Activated T-cell treated with anti-CD3 and anti-CD28 coated beads, Interleukin-2, amount 50 U/mL, for 24 hours (primary cell): ENCODE data around the gene CCND1.

Experiments
- DNase-seq: peaks from one replicate; pipeline ENCODE4 v3.0.0-alpha.2; 2020
- H3K27ac Mint-ChIP-seq: 2 replicates; pipeline ENCODE4 v1.8.0; 2020; ENCODE audit warnings: mild to moderate bottlenecking, mixed read lengths
- H3K27me3 Mint-ChIP-seq: 2 replicates; pipeline ENCODE4 v1.8.0; 2020; ENCODE audit warnings: mixed read lengths
- H3K36me3 Mint-ChIP-seq: 2 replicates; pipeline ENCODE4 v1.8.0; 2020; ENCODE audit warnings: low read depth, mixed read lengths
- H3K4me1 Mint-ChIP-seq: 2 replicates; pipeline ENCODE4 v1.8.0; 2020; ENCODE audit warnings: low read depth, mixed read lengths
- H3K4me3 Mint-ChIP-seq: 2 replicates; pipeline ENCODE4 v1.8.0; 2020; ENCODE audit warnings: mild to moderate bottlenecking, moderate library complexity, mixed read lengths
- H3K9me3 Mint-ChIP-seq: 2 replicates; pipeline ENCODE4 v1.8.0; 2020; ENCODE audit warnings: mixed read lengths

The CCND1 gene

GRCh38 chr11:69642549-69642912 is 1.6 kb downstream of the CCND1 start:
- Mint-ChIP-seq H3K4me3 (peak overlapping the region; percentile 59), H3K27ac (no peak overlapping the region), H3K9me3 (no peaks in the 10 kb centered on the region), H3K27me3 (peaks cover 33% of the 10 kb centered on the region), H3K4me1 (peaks cover 26% of the 10 kb centered on the region), H3K36me3 (no peaks in the 10 kb centered on the region)
- DNase-seq, result peak; percentile 77

- no peaks in the 10 kb centered on the region for H3K9me3 Mint-ChIP-seq
- no peaks in the 10 kb centered on the region for H3K36me3 Mint-ChIP-seq
- H3K4me3 Mint-ChIP-seq, result peak overlapping the region; percentile 71
- no peak overlapping the region for H3K27ac Mint-ChIP-seq
- H3K27me3 Mint-ChIP-seq, result peaks cover 28% of the 10 kb centered on the region
- peaks cover 21% of the 10 kb centered on the region for H3K4me1 Mint-ChIP-seq
- peak; percentile 89 for DNase-seq
Observed at GRCh38 chr11:69642913-69643632, 2.1 kb downstream of the CCND1 start.

GRCh38 chr11:69643646-69644045 is 2.7 kb downstream of the CCND1 start:
- Mint-ChIP-seq H3K27ac (no peak overlapping the region), H3K4me1 (peaks cover 18% of the 10 kb centered on the region), H3K27me3 (peaks cover 24% of the 10 kb centered on the region), H3K4me3 (peak overlapping the region; percentile 10), H3K9me3 (no peaks in the 10 kb centered on the region), H3K36me3 (peaks cover 2% of the 10 kb centered on the region)
- DNase-seq, result no peak

- Mint-ChIP-seq H3K36me3 (peaks cover 2% of the 10 kb centered on the region), H3K9me3 (no peaks in the 10 kb centered on the region), H3K27ac (no peak overlapping the region), H3K4me3 (no peak overlapping the region), H3K4me1 (peaks cover 16% of the 10 kb centered on the region), H3K27me3 (peaks cover 20% of the 10 kb centered on the region)
- DNase-seq, result no peak
Observed at GRCh38 chr11:69644071-69644961, 3.4 kb downstream of the CCND1 start.

GRCh38 chr11:69644962-69645675 is 4.2 kb downstream of the CCND1 start:
- peaks cover 12% of the 10 kb centered on the region for H3K27me3 Mint-ChIP-seq
- H3K4me1 Mint-ChIP-seq, result peaks cover 13% of the 10 kb centered on the region
- H3K27ac Mint-ChIP-seq, result no peak overlapping the region
- no peak overlapping the region for H3K4me3 Mint-ChIP-seq
- no peak for DNase-seq
- H3K36me3 Mint-ChIP-seq, result peaks cover 2% of the 10 kb centered on the region
- no peaks in the 10 kb centered on the region for H3K9me3 Mint-ChIP-seq

- no peak overlapping the region for H3K27ac Mint-ChIP-seq
- H3K4me1 Mint-ChIP-seq, result peaks cover 7% of the 10 kb centered on the region
- H3K9me3 Mint-ChIP-seq, result no peaks in the 10 kb centered on the region
- no peak overlapping the region for H3K4me3 Mint-ChIP-seq
- peaks cover 2% of the 10 kb centered on the region for H3K36me3 Mint-ChIP-seq
- H3K27me3 Mint-ChIP-seq, result peaks cover 5% of the 10 kb centered on the region
- DNase-seq, result no peak
Observed at GRCh38 chr11:69645801-69646492, 5.0 kb downstream of the CCND1 start.

GRCh38 chr11:69646493-69647389 is 5.8 kb downstream of the CCND1 start:
- H3K4me3 Mint-ChIP-seq, result no peak overlapping the region
- no peak overlapping the region for H3K27ac Mint-ChIP-seq
- peaks cover 2% of the 10 kb centered on the region for H3K36me3 Mint-ChIP-seq
- H3K9me3 Mint-ChIP-seq, result no peaks in the 10 kb centered on the region
- peaks cover 2% of the 10 kb centered on the region for H3K4me1 Mint-ChIP-seq
- DNase-seq, result no peak
- H3K27me3 Mint-ChIP-seq, result no peaks in the 10 kb centered on the region

- H3K36me3 Mint-ChIP-seq, result peaks cover 6% of the 10 kb centered on the region
- DNase-seq, result no peak
- no peaks in the 10 kb centered on the region for H3K9me3 Mint-ChIP-seq
- peaks cover 2% of the 10 kb centered on the region for H3K4me1 Mint-ChIP-seq
- H3K27me3 Mint-ChIP-seq, result no peaks in the 10 kb centered on the region
- H3K27ac Mint-ChIP-seq, result no peak overlapping the region
- H3K4me3 Mint-ChIP-seq, result no peak overlapping the region
Observed at GRCh38 chr11:69647390-69647748, 6.4 kb downstream of the CCND1 start.

- Mint-ChIP-seq H3K27me3 (no peaks in the 10 kb centered on the region), H3K4me1 (peaks cover 2% of the 10 kb centered on the region), H3K36me3 (peaks cover 6% of the 10 kb centered on the region), H3K9me3 (no peaks in the 10 kb centered on the region), H3K27ac (no peak overlapping the region), H3K4me3 (no peak overlapping the region)
- no peak for DNase-seq
Observed at GRCh38 chr11:69647761-69648497, 7.0 kb downstream of the CCND1 start.

- Mint-ChIP-seq H3K9me3 (no peaks in the 10 kb centered on the region), H3K36me3 (peaks cover 10% of the 10 kb centered on the region), H3K27ac (no peak overlapping the region), H3K4me3 (no peak overlapping the region), H3K4me1 (no peaks in the 10 kb centered on the region), H3K27me3 (no peaks in the 10 kb centered on the region)
- no peak for DNase-seq
Observed at GRCh38 chr11:69648679-69649575, 8.0 kb downstream of the CCND1 start.

GRCh38 chr11:69649576-69649900 is 8.6 kb downstream of the CCND1 start:
- Mint-ChIP-seq H3K4me3 (no peak overlapping the region), H3K9me3 (no peaks in the 10 kb centered on the region), H3K27ac (no peak overlapping the region), H3K4me1 (no peaks in the 10 kb centered on the region), H3K27me3 (no peaks in the 10 kb centered on the region), H3K36me3 (peaks cover 10% of the 10 kb centered on the region)
- no peak for DNase-seq

GRCh38 chr11:69650081-69650831 is 9.3 kb downstream of the CCND1 start:
- no peaks in the 10 kb centered on the region for H3K9me3 Mint-ChIP-seq
- no peak overlapping the region for H3K4me3 Mint-ChIP-seq
- no peak for DNase-seq
- H3K4me1 Mint-ChIP-seq, result no peaks in the 10 kb centered on the region
- H3K27me3 Mint-ChIP-seq, result no peaks in the 10 kb centered on the region
- H3K36me3 Mint-ChIP-seq, result peaks cover 10% of the 10 kb centered on the region
- H3K27ac Mint-ChIP-seq, result no peak overlapping the region
